ENCODE results near the gene KIF20B. TPM values are rescaled to one million over a fixed set of nuclear protein-coding genes. Genes with fewer than 3 reads are reported as not detected.

The KIF20B gene
- total and polyA plus RNA-seq, 4 donors, result 0.91 to 12.9 (median 1.3) TPM

GRCh38 chr10:89745903-89746302, 44.5 kb downstream of the KIF20B start:
- no peaks in the 10 kb centered on the region for H3K27me3 ChIP-seq (ENCODE audit: control insufficient read depth in 4 of 4, insufficient read depth in 4 of 4, low read length in 3 of 4)
- DNase-seq (ENCODE audit: low spot score), result no peak

GRCh38 chr10:89750441-89750840, 49.1 kb downstream of the KIF20B start:
- H3K4me1 ChIP-seq (ENCODE audit: control insufficient read depth in 4 of 4, insufficient read depth in 4 of 4, low read length in 3 of 4), result no peaks in the 10 kb centered on the region
- no peak for TF ChIP-seq RXRA (IDR thresholded peaks at IDR 0.05)
- TF ChIP-seq, protein P1, sequence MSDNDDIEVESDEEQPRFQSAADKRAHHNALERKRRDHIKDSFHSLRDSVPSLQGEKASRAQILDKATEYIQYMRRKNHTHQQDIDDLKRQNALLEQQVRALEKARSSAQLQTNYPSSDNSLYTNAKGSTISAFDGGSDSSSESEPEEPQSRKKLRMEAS (IDR thresholded peaks at IDR 0.05), result no peak
- TF ChIP-seq, protein P2, sequence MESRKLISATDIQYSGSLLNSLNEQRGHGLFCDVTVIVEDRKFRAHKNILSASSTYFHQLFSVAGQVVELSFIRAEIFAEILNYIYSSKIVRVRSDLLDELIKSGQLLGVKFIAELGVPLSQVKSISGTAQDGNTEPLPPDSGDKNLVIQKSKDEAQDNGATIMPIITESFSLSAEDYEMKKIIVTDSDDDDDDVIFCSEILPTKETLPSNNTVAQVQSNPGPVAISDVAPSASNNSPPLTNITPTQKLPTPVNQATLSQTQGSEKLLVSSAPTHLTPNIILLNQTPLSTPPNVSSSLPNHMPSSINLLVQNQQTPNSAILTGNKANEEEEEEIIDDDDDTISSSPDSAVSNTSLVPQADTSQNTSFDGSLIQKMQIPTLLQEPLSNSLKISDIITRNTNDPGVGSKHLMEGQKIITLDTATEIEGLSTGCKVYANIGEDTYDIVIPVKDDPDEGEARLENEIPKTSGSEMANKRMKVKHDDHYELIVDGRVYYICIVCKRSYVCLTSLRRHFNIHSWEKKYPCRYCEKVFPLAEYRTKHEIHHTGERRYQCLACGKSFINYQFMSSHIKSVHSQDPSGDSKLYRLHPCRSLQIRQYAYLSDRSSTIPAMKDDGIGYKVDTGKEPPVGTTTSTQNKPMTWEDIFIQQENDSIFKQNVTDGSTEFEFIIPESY (IDR thresholded peaks at IDR 0.05), result no peak
- no peak for TF ChIP-seq NR2F2 (IDR thresholded peaks at IDR 0.05)
- TF ChIP-seq JUND (IDR thresholded peaks at IDR 0.05), result no peak
- no peak for TF ChIP-seq HNF4G (IDR thresholded peaks at IDR 0.05)
- TF ChIP-seq, protein P3, sequence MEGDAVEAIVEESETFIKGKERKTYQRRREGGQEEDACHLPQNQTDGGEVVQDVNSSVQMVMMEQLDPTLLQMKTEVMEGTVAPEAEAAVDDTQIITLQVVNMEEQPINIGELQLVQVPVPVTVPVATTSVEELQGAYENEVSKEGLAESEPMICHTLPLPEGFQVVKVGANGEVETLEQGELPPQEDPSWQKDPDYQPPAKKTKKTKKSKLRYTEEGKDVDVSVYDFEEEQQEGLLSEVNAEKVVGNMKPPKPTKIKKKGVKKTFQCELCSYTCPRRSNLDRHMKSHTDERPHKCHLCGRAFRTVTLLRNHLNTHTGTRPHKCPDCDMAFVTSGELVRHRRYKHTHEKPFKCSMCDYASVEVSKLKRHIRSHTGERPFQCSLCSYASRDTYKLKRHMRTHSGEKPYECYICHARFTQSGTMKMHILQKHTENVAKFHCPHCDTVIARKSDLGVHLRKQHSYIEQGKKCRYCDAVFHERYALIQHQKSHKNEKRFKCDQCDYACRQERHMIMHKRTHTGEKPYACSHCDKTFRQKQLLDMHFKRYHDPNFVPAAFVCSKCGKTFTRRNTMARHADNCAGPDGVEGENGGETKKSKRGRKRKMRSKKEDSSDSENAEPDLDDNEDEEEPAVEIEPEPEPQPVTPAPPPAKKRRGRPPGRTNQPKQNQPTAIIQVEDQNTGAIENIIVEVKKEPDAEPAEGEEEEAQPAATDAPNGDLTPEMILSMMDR (IDR thresholded peaks at IDR 0.05; ENCODE audit: low read depth, low read length, missing input control), result no peak
- TF ChIP-seq FOXA2 (IDR thresholded peaks at IDR 0.05), result no peak
- no peak for TF ChIP-seq TAF1 (conservative IDR thresholded peaks at IDR 0.05)
- TF ChIP-seq ATF3 (IDR thresholded peaks at IDR 0.05), result no peak
- TF ChIP-seq REST (IDR thresholded peaks at IDR 0.05), result no peak
- no peak for TF ChIP-seq EGR1 (IDR thresholded peaks at IDR 0.05; ENCODE audit: low read depth in 2 of 2)
- H3K9me3 ChIP-seq (ENCODE audit: control insufficient read depth in 4 of 4, low read length in 3 of 4), result no peaks in the 10 kb centered on the region
- H3K36me3 ChIP-seq (ENCODE audit: control insufficient read depth in 4 of 4, insufficient read depth in 3 of 4, low read depth in 1 of 4, low read length in 3 of 4), result peaks cover 0 to 4% (median 0%) of the 10 kb centered on the region in 4 donors
- no peak overlapping the region for H3K9ac ChIP-seq (ENCODE audit: low read depth in 1 of 2, low read length in 2 of 2)
- DNase-seq (ENCODE audit: low spot score), result no peak
- WGBS, result 85% methylated on average over 1 of the region's 1 CpG
- H3K4me3 ChIP-seq (ENCODE audit: low read depth in 1 of 3, low read length in 3 of 3), result no peak overlapping the region
- H3K27me3 ChIP-seq (ENCODE audit: control insufficient read depth in 4 of 4, insufficient read depth in 4 of 4, low read length in 3 of 4), result no peaks in the 10 kb centered on the region
- H3K27ac ChIP-seq (ENCODE audit: low read depth in 1 of 2, low read length in 2 of 2), result no peak overlapping the region

More at GRCh38 chr10:89745903-89746302, 44.5 kb downstream of the KIF20B start:
- Histone ChIP-seq H3K4me3 (ENCODE audit: low read depth in 1 of 3, low read length in 3 of 3) (no peak overlapping the region), H3K4me1 (ENCODE audit: control insufficient read depth in 4 of 4, insufficient read depth in 4 of 4, low read length in 3 of 4) (no peaks in the 10 kb centered on the region), H3K27ac (ENCODE audit: low read depth in 1 of 2, low read length in 2 of 2) (no peak overlapping the region), H3K9ac (ENCODE audit: low read depth in 1 of 2, low read length in 2 of 2) (no peak overlapping the region), H3K36me3 (ENCODE audit: control insufficient read depth in 4 of 4, insufficient read depth in 3 of 4, low read depth in 1 of 4, low read length in 3 of 4) (peaks cover 0 to 4% (median under 1%) of the 10 kb centered on the region in 4 donors), H3K9me3 (ENCODE audit: control insufficient read depth in 4 of 4, low read length in 3 of 4) (no peaks in the 10 kb centered on the region)
- TF ChIP-seq, protein P3 (IDR thresholded peaks at IDR 0.05; ENCODE audit: low read depth, low read length, missing input control), result no peak
- TF ChIP-seq NR2F2 (IDR thresholded peaks at IDR 0.05), result no peak
- TF ChIP-seq, protein P1 (IDR thresholded peaks at IDR 0.05), result no peak
- no peak for TF ChIP-seq SP1 (IDR thresholded peaks at IDR 0.05)
- no peak for TF ChIP-seq EGR1 (IDR thresholded peaks at IDR 0.05; ENCODE audit: low read depth in 2 of 2)
- TF ChIP-seq HNF4G (IDR thresholded peaks at IDR 0.05), result no peak
- TF ChIP-seq RXRA (IDR thresholded peaks at IDR 0.05), result no peak
- TF ChIP-seq FOXA1 (IDR thresholded peaks at IDR 0.05), result no peak
- no peak for TF ChIP-seq ATF3 (IDR thresholded peaks at IDR 0.05)
- no peak for TF ChIP-seq GABPA (IDR thresholded peaks at IDR 0.05 in 1 of 2, conservative IDR thresholded peaks at IDR 0.05 in 1 of 2)
- no peak for TF ChIP-seq FOXA2 (IDR thresholded peaks at IDR 0.05)
- no peak for TF ChIP-seq RAD21 (IDR thresholded peaks at IDR 0.05)
- WGBS, result 91% methylated on average over 7 of the region's 7 CpGs

Data from liver (tissue), 9 donors.